ENCODE results near the gene TNNC1. TPM values are rescaled to one million over a fixed set of nuclear protein-coding genes. Genes with fewer than 3 reads are reported as not detected.

The TNNC1 gene
- total RNA-seq, 1 donor from 2014 or later: 0.67 TPM

DNA sequence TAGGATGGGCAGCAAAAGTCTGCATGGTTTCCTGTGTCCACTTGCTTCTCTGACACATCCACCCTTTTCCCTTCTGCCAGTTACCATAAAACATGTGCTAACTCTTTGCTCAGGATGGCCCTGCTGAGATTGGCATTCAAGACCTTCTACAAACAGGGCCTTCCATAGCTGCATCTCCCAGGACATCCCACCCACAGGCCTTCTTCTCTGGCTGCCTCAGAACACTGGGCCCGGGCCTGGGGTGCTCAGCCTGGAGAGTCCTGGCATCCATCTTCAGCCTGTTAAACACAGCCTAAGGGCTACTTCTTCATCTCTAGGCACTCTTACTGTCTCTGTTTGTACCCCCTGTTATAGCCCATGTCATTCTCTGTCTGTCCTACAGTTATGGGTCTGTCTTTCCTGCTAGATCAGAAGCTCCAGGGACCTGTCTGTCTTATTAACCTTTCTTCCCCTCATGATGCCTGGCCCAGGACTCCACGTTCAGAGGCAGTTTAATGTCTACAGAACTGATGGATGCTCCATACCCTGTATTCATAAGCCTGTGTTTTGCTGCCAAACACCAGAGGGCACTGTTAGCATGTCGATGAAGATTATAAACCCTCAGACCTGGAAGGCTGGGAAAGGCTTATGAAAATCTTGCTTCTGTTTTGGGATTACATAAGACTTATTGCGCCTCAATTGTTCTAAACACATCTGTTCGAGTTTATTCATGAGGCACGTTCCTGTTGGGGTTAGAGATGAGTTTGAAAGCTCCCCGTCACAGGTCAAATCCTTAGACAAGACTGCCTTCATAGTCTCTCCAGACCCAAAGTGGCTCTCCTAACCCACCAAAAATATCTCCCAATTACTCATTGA is 25.5 kb downstream of the TNNC1 start:
- Mint-ChIP-seq H3K36me3 (ENCODE audit: low read depth, unreplicated experiment) (peaks cover 14% of the 10 kb centered on the region), H3K27ac (ENCODE audit: unreplicated experiment) (peak overlapping the region; percentile 100), H3K4me1 (ENCODE audit: unreplicated experiment) (peaks cover 71% of the 10 kb centered on the region), H3K4me3 (ENCODE audit: unreplicated experiment) (peak overlapping the region; percentile 44), H3K9me3 (ENCODE audit: unreplicated experiment) (no peaks in the 10 kb centered on the region), H3K27me3 (ENCODE audit: unreplicated experiment) (peaks cover 12% of the 10 kb centered on the region)
- TF ChIP-seq, protein P1, sequence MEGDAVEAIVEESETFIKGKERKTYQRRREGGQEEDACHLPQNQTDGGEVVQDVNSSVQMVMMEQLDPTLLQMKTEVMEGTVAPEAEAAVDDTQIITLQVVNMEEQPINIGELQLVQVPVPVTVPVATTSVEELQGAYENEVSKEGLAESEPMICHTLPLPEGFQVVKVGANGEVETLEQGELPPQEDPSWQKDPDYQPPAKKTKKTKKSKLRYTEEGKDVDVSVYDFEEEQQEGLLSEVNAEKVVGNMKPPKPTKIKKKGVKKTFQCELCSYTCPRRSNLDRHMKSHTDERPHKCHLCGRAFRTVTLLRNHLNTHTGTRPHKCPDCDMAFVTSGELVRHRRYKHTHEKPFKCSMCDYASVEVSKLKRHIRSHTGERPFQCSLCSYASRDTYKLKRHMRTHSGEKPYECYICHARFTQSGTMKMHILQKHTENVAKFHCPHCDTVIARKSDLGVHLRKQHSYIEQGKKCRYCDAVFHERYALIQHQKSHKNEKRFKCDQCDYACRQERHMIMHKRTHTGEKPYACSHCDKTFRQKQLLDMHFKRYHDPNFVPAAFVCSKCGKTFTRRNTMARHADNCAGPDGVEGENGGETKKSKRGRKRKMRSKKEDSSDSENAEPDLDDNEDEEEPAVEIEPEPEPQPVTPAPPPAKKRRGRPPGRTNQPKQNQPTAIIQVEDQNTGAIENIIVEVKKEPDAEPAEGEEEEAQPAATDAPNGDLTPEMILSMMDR (IDR thresholded peaks at IDR 0.05; ENCODE audit: unreplicated experiment): peak; percentile 57
- DNase-seq (ENCODE audit: low spot score): peak; percentile 56

GRCh38 chr3:52423173-52423572 is 30.7 kb downstream of the TNNC1 start:
- TF ChIP-seq, protein P1 (IDR thresholded peaks at IDR 0.05; ENCODE audit: unreplicated experiment): no peak
- H3K36me3 Mint-ChIP-seq (ENCODE audit: low read depth, unreplicated experiment): peaks cover 4% of the 10 kb centered on the region
- H3K4me1 Mint-ChIP-seq (ENCODE audit: unreplicated experiment): peaks cover 39% of the 10 kb centered on the region
- H3K9me3 Mint-ChIP-seq (ENCODE audit: unreplicated experiment): no peaks in the 10 kb centered on the region
- H3K4me3 Mint-ChIP-seq (ENCODE audit: unreplicated experiment): no peak overlapping the region
- no peak overlapping the region for H3K27ac Mint-ChIP-seq (ENCODE audit: unreplicated experiment)
- H3K27me3 Mint-ChIP-seq (ENCODE audit: unreplicated experiment): peaks cover 11% of the 10 kb centered on the region
- no peak for DNase-seq (ENCODE audit: low spot score)

DNA sequence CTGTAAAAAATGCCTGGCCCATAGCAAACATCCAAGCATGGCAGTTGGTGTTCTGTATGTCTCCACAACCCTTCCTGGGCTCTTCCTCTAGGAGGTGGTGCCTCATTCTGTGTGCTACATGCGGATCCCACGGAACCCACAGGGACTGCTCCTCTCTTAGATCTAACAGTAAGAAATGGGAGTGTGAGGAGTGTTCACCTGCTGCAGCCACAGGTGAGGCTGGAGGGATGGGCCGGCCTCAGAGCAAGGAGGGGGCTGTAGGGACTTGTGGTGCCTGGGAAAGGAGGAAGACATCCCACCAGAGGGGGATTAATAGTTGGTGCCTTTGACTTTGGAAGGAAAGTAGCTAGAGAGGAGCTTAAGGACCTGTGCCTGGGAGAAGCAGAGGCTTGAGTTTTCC is 31.2 kb downstream of the TNNC1 start:
- H3K9me3 Mint-ChIP-seq (ENCODE audit: unreplicated experiment): no peaks in the 10 kb centered on the region
- DNase-seq (ENCODE audit: low spot score): no peak
- TF ChIP-seq, protein P1 (IDR thresholded peaks at IDR 0.05; ENCODE audit: unreplicated experiment): no peak
- H3K4me1 Mint-ChIP-seq (ENCODE audit: unreplicated experiment): peaks cover 34% of the 10 kb centered on the region
- H3K4me3 Mint-ChIP-seq (ENCODE audit: unreplicated experiment): no peak overlapping the region
- peaks cover 11% of the 10 kb centered on the region for H3K27me3 Mint-ChIP-seq (ENCODE audit: unreplicated experiment)
- H3K27ac Mint-ChIP-seq (ENCODE audit: unreplicated experiment): no peak overlapping the region
- H3K36me3 Mint-ChIP-seq (ENCODE audit: low read depth, unreplicated experiment): peaks cover 4% of the 10 kb centered on the region

DNA sequence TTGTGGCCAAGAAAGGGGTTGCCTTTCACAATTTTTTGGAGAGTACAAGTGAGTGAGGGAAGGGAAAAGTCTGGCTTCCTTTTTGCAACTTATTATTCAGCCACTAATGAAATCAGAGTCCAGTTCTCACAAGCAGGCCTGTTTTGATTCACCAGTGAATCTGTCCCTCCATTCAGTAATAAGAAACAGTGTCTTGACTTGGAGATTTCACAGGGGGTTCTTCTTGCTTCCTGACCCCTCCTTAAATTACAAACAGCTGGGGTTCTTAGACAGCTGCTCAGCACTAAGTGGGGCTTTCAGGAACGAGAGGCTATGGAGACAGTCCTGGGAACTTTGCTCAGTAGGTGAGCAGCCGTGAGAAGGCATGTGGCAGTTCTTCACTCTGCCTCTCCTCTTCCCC is 33.5 kb downstream of the TNNC1 start:
- H3K4me3 Mint-ChIP-seq (ENCODE audit: unreplicated experiment): no peak overlapping the region
- H3K4me1 Mint-ChIP-seq (ENCODE audit: unreplicated experiment): peaks cover 32% of the 10 kb centered on the region
- H3K27me3 Mint-ChIP-seq (ENCODE audit: unreplicated experiment): peaks cover 7% of the 10 kb centered on the region
- no peak overlapping the region for H3K27ac Mint-ChIP-seq (ENCODE audit: unreplicated experiment)
- peaks cover 4% of the 10 kb centered on the region for H3K36me3 Mint-ChIP-seq (ENCODE audit: low read depth, unreplicated experiment)
- H3K9me3 Mint-ChIP-seq (ENCODE audit: unreplicated experiment): no peaks in the 10 kb centered on the region
- DNase-seq (ENCODE audit: low spot score): no peak
- TF ChIP-seq, protein P1 (IDR thresholded peaks at IDR 0.05; ENCODE audit: unreplicated experiment): no peak

- TF ChIP-seq, protein P1 (IDR thresholded peaks at IDR 0.05; ENCODE audit: unreplicated experiment): no peak
- Mint-ChIP-seq H3K27ac (ENCODE audit: unreplicated experiment) (no peak overlapping the region), H3K4me1 (ENCODE audit: unreplicated experiment) (peaks cover 19% of the 10 kb centered on the region), H3K36me3 (ENCODE audit: low read depth, unreplicated experiment) (peaks cover 4% of the 10 kb centered on the region), H3K9me3 (ENCODE audit: unreplicated experiment) (no peaks in the 10 kb centered on the region), H3K4me3 (ENCODE audit: unreplicated experiment) (no peak overlapping the region), H3K27me3 (ENCODE audit: unreplicated experiment) (peaks cover 6% of the 10 kb centered on the region)
- no peak for DNase-seq (ENCODE audit: low spot score)
Observed at GRCh38 chr3:52415800-52416199, 38.0 kb downstream of the TNNC1 start.
